HG03108 (cell line): ENCODE measurements around the gene ZNF423.
"Not testable (repeated sequence)": the region's sequence is repeated elsewhere in the genome, so short reads cannot be mapped to it uniquely, and the experiment has no call there.

Source experiments
- ATAC-seq: cut with Tn5 transposase; IDR thresholded peaks from one replicate; pipeline ENCODE4 v1.9.1; 2021; ENCODE audit warnings: moderate library complexity; ENCODE audit not compliant: unreplicated experiment

The ZNF423 gene

DNA sequence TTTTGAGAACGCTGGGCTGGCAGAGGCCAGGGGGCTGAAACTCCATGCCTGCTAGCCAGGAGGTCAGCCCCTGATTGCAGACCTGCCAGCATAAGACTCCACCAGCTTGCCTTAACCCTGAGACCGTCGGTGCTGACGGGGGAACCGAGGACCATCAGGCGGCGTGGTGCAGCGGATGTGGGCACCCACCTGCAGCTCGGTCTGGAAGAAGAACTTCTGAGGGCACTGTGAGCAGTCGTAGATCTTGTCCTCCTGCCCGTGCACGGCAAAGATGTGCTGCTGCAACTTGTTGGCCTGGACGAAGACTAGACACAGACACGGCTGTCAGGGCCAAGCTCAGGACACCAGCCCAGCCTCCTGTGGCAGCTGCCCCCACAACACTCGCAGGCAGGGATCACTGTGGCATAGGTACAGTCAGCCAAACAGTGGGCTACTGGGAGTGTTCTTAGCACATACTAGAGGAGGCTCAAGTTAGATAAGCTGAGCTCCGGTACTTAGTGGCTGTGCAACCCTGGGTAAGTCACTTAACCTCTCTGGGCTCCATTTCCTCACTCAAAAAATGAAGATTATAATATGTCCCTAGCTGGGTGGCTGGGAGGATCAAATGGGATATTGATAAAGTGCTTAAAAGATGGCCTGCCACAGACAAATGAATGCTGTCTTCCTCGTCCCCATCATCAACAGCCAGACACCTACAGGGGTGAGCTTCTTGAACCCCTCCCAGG is 332.3 kb downstream of the ZNF423 start:
- no peak for ATAC-seq

DNA sequence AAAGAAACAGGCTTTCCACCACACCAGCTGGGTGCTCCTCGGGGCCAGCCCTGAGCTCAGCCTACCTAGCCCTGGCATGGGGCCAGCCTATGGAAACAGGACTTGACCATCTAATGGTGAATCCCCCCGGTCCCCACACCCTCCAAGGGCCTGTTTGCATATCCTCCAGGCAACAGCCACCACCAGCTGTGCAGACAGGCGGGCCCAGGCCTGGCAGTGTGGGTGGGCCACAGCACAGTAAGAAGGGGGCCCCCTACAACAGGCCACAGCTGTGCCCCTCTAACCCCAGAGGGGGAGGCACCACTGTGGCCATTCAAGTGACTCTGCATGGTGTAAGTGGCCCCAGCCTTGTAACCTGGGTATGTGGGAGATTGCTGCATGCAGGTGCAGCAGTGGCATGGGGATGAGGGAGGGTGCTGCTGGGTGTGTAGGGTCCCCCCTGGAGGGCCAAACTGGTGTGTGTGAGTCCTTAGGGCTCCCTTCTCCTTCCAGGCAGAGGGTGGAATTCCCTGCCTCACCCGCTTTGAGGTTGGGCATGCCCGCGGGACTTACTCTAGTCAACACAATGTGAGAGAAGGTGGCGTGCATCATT is 334.1 kb downstream of the ZNF423 start:
- ATAC-seq = no peak

DNA sequence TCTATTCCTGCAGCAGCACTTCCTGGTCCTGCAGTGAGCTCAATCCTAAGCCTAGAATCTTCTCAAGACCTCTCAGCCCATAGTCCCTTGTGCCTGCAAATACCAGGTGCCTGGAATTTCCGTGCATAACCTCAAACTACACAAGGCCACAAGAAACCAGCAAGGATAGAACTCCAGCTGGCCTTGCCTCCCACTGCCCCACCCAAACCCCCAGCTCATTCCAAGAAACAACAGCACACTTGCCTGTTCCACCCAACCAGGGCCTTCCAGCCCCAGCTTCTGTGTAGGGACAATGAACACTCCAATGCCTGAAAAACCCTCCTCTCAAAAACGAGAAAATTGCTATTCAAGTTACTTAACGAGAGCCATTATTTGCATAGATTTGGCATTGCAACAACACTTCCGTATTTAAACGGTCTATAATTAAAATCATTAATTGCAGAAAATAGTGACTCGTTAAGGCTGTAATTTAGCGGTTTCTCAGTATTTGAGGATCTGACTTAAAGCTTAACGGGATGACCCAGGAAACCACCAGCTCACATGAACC is 335.3 kb downstream of the ZNF423 start:
- no peak for ATAC-seq

DNA sequence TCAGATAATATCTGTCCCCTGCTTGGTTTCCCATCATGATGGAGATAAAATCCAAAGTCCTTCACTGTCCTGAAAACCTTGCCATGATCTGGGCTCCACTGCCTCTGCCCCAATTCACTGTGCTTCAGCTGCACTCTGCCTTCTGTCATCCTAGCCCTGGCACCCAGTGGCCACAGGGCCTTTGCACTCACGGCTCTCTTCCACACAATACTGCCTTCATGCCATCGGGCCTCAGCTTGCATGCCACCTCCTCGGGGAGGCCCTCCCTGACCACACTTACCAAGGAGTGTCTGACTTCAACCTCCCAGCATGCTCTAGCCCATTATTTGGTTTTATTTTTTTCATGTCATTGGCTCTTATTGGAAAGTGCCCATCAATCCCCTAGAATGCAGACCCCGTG is 336.2 kb downstream of the ZNF423 start:
- no peak for ATAC-seq

DNA sequence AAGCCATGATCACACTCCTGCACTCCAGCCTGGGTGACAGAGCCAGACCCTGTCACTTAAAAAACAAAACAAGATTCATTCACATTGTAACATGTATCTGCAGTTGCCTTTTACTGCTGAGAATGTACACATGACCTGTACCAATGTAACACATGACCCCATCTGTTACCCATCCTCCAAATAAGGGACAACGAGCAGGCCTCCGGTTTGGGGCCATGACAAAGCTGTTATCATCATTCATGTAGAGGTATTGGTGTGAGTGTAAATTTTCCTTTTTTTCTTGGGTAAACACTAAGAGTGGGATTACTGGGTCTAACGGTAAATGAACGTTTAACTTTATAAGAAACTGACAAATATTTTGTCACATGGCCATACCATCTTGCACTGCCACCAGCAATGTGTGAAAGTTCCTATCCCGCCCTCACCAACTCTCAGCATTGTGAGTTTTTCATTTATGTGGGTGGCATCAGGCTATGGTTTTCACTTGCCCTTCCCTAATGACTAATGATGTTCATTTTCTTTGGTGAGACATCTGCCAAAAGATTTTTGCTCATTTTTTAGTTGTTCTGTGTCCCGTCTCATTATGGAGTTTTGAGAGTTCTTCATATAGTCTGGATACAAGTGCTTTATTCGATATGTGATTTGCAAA is 336.8 kb downstream of the ZNF423 start:
- ATAC-seq = no peak

DNA sequence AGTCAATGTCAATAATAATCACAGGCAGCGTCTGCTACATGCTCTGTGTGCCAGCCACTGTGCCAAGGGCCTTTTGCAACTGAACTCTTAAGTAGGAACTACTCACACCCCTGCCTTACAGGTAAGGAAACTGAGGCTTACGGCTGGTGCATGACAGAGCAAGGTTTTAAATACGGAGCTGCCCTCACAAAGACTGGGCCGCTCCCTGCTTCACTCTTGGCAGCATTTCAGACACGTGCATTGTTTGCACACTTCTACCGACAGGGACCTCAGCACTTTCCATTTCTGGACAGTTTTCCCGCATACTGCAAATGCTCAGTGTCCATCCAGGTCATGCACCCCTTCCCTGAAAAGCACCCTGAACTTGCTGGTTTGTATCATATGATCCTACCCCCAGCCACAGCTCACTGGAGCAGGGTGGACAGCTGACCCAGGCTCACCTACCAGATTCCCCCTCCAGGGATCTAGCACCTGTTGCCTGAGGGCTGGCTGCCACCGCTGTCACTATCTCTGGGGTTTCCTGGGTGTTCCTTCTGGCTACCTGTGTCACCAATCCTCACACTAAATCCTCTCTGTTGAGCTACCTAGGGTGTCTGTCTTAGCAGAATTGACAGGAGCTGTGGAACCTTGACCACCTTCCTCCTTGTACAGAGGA is 339.4 kb downstream of the ZNF423 start:
- no peak for ATAC-seq

DNA sequence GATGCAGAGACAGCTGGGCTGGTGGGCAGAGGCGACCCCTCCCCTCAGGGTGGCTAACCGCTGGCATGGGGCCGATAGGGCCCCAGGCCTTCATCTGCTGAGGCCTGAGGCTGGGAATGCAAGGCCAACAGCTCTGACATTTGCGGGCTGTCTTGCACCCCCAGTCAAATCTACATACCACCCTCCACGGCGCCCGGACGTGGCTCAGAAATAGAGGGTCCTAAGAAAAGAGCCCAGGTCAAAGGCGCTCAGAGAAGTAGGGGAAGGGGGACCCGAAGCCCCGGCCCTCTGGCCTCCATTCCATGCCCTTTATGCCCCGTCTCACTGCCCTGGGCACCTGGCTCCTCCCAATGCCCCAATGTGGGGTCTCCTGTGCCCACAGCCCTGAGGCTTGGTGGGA is 340.1 kb downstream of the ZNF423 start:
- ATAC-seq = no peak

DNA sequence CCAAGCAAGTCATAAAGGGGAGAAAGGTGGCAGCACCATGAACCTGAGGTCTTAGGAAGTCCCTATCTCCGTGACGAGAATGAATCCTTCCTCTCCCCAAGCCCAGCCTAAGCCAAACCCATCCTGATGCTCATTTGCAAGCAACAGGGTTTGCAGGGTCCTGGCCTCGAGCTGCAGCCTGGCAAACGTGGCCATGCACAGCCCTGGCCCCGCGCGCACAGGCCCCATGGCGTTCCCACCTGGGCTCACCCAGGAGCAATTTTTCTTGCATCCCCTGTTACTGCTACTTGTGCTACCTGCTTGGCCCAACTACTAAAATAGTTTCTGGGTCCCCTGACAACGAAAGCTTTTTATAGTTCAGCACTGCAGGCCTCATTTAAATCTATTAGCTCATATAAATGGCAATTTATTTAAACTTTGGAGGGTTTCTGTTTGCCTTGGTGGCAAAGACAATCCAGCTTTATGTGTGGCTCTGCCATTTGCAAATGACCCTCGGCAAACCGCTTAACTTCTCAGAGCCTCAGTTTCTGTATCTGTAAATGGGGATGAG is 340.8 kb downstream of the ZNF423 start:
- ATAC-seq = no peak

DNA sequence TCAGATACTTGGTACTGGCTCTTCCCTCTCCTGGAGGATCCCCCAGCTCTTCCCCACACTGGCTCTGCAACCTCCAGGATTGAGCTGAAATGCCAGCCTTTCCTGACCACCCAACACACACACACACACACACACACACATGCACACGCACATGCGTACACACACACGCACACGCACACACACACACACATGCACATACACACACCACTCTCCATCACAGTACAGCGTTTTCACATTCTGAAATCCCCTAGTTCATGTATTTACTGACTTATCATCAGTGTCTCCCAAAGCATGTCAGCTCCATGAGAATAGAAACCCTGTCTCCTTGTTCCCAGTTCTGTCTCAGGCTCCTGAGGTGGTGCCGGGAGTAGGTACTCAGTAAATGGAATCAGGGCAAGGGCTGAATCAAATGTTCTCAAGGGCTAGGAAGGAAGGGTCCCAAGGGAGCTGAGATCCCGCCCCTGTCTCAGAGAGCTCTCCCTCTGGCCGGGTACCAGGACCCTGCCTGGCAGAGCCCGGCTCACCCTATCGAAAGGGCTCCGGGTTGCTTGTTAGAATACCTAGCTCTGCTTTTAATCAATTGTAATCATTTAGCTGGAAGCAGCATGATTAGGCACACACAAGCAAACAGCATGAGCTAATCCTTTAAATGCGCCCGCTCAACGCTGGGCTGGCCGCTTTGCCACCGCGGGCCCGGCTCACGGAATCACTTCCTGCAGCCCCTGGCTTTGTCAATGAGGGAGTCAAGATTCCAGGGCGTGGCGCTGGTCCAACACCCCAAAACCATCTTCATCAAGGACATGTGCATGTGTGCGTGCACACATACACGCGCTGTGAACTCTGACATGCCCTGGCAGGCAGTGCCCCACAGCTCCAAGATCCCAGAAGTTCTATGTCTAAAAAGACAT is 341.6 kb downstream of the ZNF423 start:
- no peak for ATAC-seq

DNA sequence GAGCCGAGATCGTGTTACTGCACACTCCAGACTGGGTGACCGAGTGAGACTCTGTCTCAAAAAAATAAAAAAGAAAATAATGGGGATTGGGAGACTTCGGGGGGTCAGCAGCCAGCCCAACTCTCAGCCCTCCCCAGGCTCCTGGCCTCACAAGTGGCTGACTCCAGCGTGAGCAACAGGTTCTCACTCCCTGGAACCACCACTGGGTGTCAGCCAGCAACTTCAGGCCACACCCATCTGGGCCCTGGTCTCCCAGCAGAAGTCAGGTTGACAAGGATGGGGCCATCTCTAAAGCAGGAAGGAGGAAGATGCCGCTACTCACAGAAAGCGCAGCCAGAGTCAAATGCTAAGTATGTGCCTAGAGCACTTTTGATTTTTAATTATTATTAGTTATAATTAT is 342.9 kb downstream of the ZNF423 start:
- no peak for ATAC-seq

DNA sequence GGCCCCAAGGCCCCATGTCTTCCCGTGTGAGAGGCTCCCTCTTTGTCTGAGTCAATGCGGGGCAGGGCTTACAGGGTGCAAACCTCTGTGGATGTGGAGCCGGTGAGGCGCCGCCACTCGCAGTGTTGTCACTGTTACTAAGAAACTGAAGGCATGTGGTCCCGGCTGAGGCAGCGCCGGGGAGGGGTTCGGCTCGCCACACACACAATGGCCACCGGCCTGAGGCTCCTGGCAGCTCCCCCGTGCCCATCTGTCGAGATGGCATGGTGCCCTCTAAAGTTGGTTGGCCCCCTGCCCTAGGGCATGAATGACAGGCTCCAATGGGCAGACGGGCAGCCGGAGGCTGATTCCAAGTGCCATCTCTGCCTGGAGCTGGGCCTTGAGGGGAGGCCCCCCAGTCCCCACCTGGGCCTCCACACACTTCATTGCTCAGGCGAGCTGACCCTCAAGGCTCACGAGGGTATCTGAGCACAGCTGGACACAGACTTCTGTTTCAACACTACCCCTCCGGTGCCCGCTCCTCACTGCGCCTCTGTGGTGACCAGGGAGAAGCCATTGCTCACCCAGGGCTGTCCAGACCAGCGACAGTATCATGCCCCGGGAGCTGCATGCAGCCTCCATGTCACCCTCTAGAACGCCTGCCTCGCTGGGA is 345.1 kb downstream of the ZNF423 start:
- ATAC-seq = no peak

DNA sequence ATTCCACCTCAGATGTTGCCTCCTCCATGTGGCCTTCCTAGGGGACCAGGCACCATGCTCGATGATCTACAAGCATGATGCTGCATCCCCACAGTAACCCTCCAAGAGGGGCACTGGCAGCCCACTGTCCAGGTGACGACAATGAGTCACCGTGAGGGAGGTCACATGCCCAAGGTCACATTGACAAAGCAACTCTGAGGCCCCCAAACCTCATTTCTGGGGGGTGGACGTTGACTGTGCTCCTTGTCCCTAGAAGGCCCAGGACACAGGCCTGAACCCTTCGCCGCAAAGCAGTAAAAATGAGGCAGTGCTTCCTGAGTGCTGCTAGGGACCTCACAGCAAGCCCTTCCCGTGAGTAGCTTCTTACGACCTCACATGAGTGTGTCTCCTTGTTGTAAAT is 345.8 kb downstream of the ZNF423 start:
- no peak for ATAC-seq

DNA sequence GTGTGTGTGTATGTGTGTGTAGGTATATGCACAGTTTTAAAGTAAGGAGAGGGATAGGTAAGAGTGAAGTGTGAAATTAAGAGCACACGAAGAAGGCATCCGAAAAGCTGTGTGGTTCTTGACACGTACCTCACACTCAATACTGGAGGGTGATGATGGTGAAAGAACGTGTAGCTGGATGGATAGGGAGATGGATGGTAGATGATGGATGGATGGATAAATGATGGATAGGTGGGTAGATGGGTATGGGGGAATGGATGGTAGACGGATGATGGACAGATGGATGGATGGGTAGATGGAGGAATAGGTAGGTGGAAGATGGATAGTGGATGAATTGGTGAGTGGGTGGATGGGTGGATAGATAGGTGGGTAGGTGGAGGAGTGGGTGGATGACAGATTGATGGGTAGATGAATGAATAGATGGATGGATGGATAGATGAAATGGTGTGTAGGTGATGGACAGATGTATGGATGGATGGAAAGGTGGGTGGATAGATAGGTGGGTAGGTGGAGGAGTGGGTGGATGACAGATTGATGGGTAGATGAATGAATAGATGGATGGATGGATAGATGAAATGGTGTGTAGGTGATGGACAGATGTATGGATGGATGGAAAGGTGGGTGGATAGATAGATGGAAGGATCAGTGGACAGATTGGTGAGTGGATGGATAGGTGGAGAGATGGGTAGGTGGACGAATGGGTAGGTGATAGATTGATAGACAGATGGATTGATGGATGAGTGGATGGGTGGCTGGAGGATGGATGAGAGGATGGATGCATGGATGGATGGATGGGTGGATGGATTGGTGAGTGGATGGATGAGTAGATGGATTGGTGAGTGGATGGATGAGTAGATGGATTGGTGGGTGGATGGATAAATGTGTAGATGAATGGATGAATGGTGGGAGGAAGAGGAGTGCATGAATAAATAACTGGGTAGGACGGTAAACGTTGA is 349.6 kb downstream of the ZNF423 start:
- ATAC-seq = not testable (repeated sequence)

DNA sequence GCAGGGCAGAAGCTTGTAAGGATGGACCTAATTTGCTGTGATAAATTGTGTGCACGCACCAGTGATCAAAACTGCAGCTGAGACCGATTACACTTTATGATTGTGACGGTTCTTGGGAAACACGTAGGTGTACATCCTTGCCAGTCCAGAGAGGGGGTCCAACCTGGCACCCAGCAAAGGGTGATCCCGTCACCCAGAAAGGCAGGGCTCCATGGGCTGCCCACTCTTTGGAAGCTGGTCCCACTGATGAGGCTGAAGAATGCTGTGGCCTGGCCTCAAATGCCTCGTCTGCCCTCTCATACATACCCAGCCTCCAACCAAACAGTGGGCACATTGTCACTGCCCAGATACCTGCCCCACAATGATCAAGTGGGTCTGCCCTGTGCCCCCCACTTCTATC is 350.4 kb downstream of the ZNF423 start:
- ATAC-seq = no peak

DNA sequence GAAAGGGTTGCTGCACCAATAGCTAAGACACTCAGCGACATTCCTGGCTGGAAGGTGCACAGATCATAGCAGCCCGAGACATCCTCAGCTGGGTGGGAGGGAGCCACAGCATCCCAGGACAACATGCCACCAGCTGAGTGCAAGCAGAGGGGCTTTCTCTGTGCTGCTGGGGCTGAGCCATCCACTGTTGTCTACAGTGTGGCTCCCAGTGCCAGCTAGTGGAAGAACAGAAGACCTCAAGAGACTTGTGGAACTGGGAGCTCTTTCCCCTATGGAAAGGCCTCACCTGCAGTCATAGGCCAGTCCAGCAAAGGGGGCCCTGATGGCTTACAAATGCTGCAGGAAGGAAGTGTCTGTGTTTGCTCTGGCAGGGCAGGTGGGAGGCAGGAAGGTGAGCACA is 351.3 kb downstream of the ZNF423 start:
- no peak for ATAC-seq

DNA sequence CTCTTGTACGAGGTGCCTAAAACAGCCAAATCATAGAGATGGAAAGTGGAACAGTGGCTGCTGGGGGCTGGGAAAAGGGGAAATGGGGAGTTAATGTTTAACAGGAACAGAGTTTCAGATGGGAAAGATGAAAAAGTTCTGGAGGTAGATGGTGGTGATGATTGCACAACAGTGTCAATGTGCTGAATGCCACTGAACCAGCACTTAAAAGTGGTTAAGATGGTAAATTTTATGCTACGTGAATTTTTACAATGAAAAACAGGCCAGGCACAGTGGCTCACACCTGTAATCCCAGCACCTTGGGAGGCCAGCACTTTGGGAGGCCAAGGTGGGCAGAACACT is 351.9 kb downstream of the ZNF423 start:
- ATAC-seq = no peak

DNA sequence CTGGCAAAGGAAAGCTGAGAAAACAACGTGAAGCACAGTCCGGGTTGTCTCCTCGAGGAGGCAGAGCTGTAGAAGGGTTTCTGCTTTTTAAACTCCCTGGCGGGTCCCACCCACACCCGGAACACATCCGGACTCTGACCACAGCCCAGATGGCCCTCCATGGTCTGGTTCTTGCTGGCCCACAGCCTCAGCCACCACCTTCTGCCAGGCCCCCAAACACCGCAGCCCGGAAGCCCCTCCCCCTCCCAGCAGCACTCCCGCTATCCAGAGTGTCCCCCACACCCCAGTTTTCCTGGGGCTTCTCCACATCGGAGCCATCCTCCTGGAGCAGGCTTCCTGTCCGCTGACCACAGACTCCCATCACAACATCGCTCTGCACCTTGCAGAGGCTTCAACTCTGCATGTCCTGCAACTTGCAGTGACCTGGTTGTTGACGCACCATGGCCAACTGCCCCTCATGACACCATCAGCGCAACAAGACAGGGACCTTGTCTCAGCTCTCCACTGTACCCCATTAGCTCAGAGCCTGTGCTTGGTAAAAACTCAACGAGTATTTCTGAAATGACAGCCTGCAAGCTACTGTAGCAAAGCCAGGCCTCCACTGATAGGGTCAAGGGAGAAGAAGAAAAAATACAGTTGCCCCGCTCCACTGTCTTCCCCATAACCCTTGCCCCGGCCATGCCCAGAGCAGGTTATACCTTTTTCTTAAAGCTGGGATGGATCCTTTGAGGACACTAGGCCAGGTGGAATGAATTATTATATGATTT is 352.5 kb downstream of the ZNF423 start:
- peak; percentile 87 for ATAC-seq
